Measurements from ENCODE around the gene RAP1A.

RAP1A gene

GRCh38 chr1:111762332-111762731 is 142.7 kb downstream of the RAP1A start:
- no peak overlapping the region for H3K27ac ChIP-seq (ENCODE audit: low read depth, low read length)
- peaks cover 0 to 3% (median 0%) of the 10 kb centered on the region in 5 donors for H3K4me1 ChIP-seq (ENCODE audit: control insufficient read depth in 5 of 5, insufficient read depth in 5 of 5, low read length in 5 of 5)
- H3K36me3 ChIP-seq (ENCODE audit: control insufficient read depth in 5 of 5, insufficient read depth in 5 of 5, low read length in 5 of 5): peaks cover 54 to 72% (median 65%) of the 10 kb centered on the region in 5 donors
- H3K9me3 ChIP-seq (ENCODE audit: control insufficient read depth in 5 of 5, low read length in 5 of 5): no peaks in the 10 kb centered on the region
- no peak overlapping the region for H3K9ac ChIP-seq (ENCODE audit: low read length in 5 of 5)
- no peak overlapping the region for H3K4me3 ChIP-seq (ENCODE audit: low read depth in 1 of 5, low read length in 5 of 5)
- no peaks in the 10 kb centered on the region for H3K27me3 ChIP-seq (ENCODE audit: control insufficient read depth in 5 of 5, insufficient read depth in 4 of 5, low read length in 5 of 5)

Data from subcutaneous abdominal adipose tissue (tissue), 5 donors.